CD8-positive, alpha-beta memory T cell (primary cell): ENCODE measurements around the gene RCOR2. TPM values are rescaled to one million over a fixed set of nuclear protein-coding genes. Genes with fewer than 3 reads are reported as not detected.

Experiments
- CTCF ChIA-PET: fragments of 350-600 bp; sonication (Branson Sonifier 250); formaldehyde crosslinking; loops from one replicate; lab custom pipeline; 2021; ENCODE audit warnings: antibody characterized with exemption; lab: Charles Lee
- POLR2A ChIA-PET: fragments of 350-600 bp; sonication (Branson Sonifier 250); formaldehyde crosslinking; loops from one replicate; lab custom pipeline; 2021; ENCODE audit warnings: antibody characterized with exemption; lab: Charles Lee
- DNase-seq, 5 donors: peaks; one replicate each; pipeline versions ENCODE4 v3.0.0 to v3.0.0-alpha.2; 2020 to 2022; ENCODE audit warnings: mixed read lengths in 1 of 5
- H3K27ac ChIP-seq: one replicate; pipeline ENCODE4 v1.7.0; 2013; ENCODE audit warnings: low read depth, mild to moderate bottlenecking, low read length, moderate library complexity
- H3K27me3 ChIP-seq: 2 replicates; pipeline ENCODE4 v1.7.0; 2013; ENCODE audit warnings: low read length, mild to moderate bottlenecking; ENCODE audit not compliant: insufficient read depth, poor library complexity, severe bottlenecking
- H3K36me3 ChIP-seq: 2 replicates; pipeline ENCODE4 v1.7.0; 2013; ENCODE audit warnings: mild to moderate bottlenecking, low read length, moderate library complexity; ENCODE audit not compliant: insufficient read depth
- H3K4me1 ChIP-seq: 2 replicates; pipeline ENCODE4 v1.7.0; 2013; ENCODE audit warnings: mild to moderate bottlenecking, low read length, moderate library complexity; ENCODE audit not compliant: insufficient read depth
- H3K4me3 ChIP-seq: 2 replicates; pipeline ENCODE4 v1.7.0; 2013; ENCODE audit warnings: mild to moderate bottlenecking, low read length
- H3K9me3 ChIP-seq: 2 replicates; pipeline ENCODE4 v1.7.0; 2013; ENCODE audit warnings: mild to moderate bottlenecking, low read length
- H3K27ac Mint-ChIP-seq, 8 donors: one replicate each; pipeline ENCODE4 v1.8.0; 2020 to 2021; ENCODE audit warnings: mixed read lengths in 8 of 8, mild to moderate bottlenecking in 6 of 8, inconsistent platforms in 3 of 8, moderate library complexity in 3 of 8
- H3K27me3 Mint-ChIP-seq, 2 donors: one replicate each; pipeline ENCODE4 v1.8.0; 2020 to 2021; ENCODE audit warnings: mixed read lengths in 2 of 2, mild to moderate bottlenecking in 1 of 2, moderate library complexity in 1 of 2
- H3K36me3 Mint-ChIP-seq, 3 donors: one replicate each; pipeline ENCODE4 v1.8.0; 2020 to 2021; ENCODE audit warnings: mixed read lengths in 3 of 3, inconsistent platforms in 1 of 3, mild to moderate bottlenecking in 1 of 3
- H3K4me1 Mint-ChIP-seq, 3 donors: one replicate each; pipeline ENCODE4 v1.8.0; 2020 to 2021; ENCODE audit warnings: mixed read lengths in 3 of 3, inconsistent platforms in 1 of 3, mild to moderate bottlenecking in 1 of 3
- H3K4me3 Mint-ChIP-seq, 7 donors: one replicate each; pipeline ENCODE4 v1.8.0; 2020 to 2021; ENCODE audit warnings: mixed read lengths in 7 of 7, mild to moderate bottlenecking in 6 of 7, moderate library complexity in 4 of 7, inconsistent platforms in 2 of 7
- H3K9me3 Mint-ChIP-seq, 5 donors: one replicate each; pipeline ENCODE4 v1.8.0; 2020 to 2022; ENCODE audit warnings: mixed read lengths in 5 of 5, mild to moderate bottlenecking in 3 of 5, moderate library complexity in 2 of 5, inconsistent platforms in 1 of 5
- polyA plus RNA-seq: library from polyadenylated mRNA; unstranded; fragments of 300-500 nt; fragmentation: Illumina TruSeq; gene quantifications from one replicate; pipeline ENCODE4 v1.2.3, GENCODE V29; 2021
- total RNA-seq, 2 experiments: library from RNA; stranded (reverse); gene quantifications; one replicate each; pipeline ENCODE4 v1.2.3, GENCODE V29; 2021

Gene RCOR2
- total and polyA plus RNA-seq, 3 experiments from 2014 or later: 0.11 to 0.13 TPM; not detected in 1

DNA sequence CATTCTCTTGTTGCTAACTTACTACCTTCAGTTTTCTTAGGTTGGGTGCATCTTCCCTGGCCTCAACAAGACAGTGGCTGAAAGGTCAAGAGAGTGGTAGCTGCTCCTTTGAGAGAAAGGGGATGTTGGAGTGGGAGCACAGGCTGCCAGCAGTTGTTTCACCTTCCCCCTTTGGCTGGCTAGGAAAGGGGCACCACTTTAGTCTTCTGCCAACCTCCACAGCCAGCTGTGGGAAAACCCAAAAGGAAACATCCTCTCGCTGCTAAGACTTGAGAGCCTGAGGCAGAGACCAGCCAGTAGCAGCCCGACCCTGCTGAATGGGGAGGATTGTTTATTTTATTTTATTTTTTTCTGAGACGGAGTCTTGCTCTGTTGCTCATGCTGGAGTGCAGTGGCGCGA is 43.7 kb downstream of the RCOR2 start:
- no peaks in the 10 kb centered on the region for H3K9me3 Mint-ChIP-seq
- no peak for DNase-seq
- Histone ChIP-seq H3K36me3 (no peaks in the 10 kb centered on the region), H3K4me3 (no peak overlapping the region), H3K27ac (no peak overlapping the region), H3K4me1 (peaks cover 65% of the 10 kb centered on the region), H3K9me3 (no peaks in the 10 kb centered on the region), H3K27me3 (no peaks in the 10 kb centered on the region)
- peaks cover 0 to 1% of the 10 kb centered on the region in 2 donors for H3K27me3 Mint-ChIP-seq
- peaks cover 0 to 41% (median 0%) of the 10 kb centered on the region in 3 donors for H3K36me3 Mint-ChIP-seq
- ChIA-PET POLR2A (no interaction called here), CTCF (interaction anchor here (1.3 to 3.3 kb wide), 3 partner anchors 10 to 36 kb away, joined by 3 to 16 read pairs (median 4); no protein-coding TSS in a partner anchor)
- H3K4me1 Mint-ChIP-seq: peaks cover 67 to 87% (median 69%) of the 10 kb centered on the region in 3 donors
- peak overlapping the region in 6 of 8 donors; percentile 29 to 74 (median 50) for H3K27ac Mint-ChIP-seq
- H3K4me3 Mint-ChIP-seq: peak overlapping the region in 1 of 7 donors; percentile 52

DNA sequence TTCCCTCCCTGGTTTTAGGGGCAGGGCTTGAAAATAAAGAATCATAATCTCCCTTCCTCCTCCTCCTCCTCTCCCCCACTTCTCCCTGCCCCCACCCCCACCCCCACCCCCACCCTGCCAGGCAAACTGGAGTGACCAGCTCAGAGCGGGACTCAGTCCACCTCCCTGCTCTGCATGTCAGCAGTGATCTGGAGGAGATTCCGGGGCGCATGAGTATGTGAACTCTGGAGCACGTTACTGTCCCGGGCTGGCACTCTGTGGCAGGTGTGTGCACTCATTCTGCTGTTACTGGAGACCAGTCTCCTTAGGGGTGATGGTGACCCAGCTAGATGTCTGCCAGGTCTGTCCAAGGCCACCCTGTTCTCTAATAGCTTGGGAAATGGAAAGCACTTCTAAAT is 44.2 kb downstream of the RCOR2 start:
- no peak for DNase-seq
- Histone ChIP-seq H3K4me1 (peaks cover 70% of the 10 kb centered on the region), H3K27me3 (no peaks in the 10 kb centered on the region), H3K27ac (no peak overlapping the region), H3K9me3 (no peaks in the 10 kb centered on the region), H3K4me3 (no peak overlapping the region), H3K36me3 (no peaks in the 10 kb centered on the region)
- H3K4me1 Mint-ChIP-seq: peaks cover 67 to 88% (median 69%) of the 10 kb centered on the region in 3 donors
- ChIA-PET POLR2A (no interaction called here), CTCF (interaction anchor here (1.3 to 3.3 kb wide), 3 partner anchors 10 to 36 kb away, joined by 3 to 16 read pairs (median 4); no protein-coding TSS in a partner anchor)
- peak overlapping the region in 6 of 8 donors; percentile 43 to 80 (median 66) for H3K27ac Mint-ChIP-seq
- H3K9me3 Mint-ChIP-seq: no peaks in the 10 kb centered on the region
- no peaks in the 10 kb centered on the region for H3K27me3 Mint-ChIP-seq
- peaks cover 0 to 38% (median 0%) of the 10 kb centered on the region in 3 donors for H3K36me3 Mint-ChIP-seq
- peak overlapping the region in 3 of 7 donors; percentile 52 to 58 (median 53) for H3K4me3 Mint-ChIP-seq

DNA sequence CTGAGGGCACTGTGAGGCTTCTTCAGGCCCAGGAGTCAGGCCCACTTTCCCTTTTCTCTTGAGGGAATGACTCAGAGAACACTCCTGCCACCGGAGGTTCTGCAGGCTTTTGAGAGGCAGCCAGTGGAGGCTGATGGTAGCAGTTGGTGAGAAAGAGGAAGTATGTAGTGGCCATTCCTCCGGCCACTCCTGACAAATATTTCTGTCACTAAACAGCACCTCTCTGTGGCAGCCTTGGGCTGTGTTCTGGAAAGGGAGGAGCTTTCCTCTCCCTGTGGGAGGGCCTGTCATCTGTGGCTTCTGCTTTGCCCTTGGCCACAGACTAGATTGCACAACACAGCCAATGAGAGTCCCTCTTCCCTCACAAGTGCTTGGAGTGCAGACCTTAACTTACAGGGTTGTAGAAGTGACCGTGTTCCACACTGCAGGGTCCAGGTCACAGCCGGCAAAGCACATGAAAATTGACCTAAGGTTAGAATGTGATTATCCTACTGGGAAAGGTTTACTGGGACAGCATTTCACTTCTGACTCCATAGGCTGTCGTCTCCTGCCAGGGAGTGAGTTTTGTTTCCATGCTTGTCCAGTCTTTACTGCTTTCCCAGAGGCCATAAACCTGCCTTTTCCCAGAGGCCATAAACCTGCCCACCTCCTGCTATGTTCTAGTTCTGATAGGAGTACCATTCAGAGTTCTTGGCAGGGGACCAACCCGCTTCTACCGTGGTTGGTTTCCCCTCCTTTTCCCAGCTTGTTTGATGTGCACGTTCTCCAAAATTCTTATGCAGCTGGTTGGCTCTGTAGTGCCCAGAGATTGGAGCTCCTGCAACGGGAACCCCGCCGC is 44.8 kb downstream of the RCOR2 start:
- CTCF ChIA-PET: interaction anchor here (1.0 to 3.3 kb wide), 4 partner anchors 9 to 74 kb away, joined by 3 to 16 read pairs (median 4); no protein-coding TSS in a partner anchor
- Histone ChIP-seq H3K27me3 (no peaks in the 10 kb centered on the region), H3K27ac (peak overlapping the region; percentile 12), H3K4me1 (peaks cover 76% of the 10 kb centered on the region), H3K36me3 (no peaks in the 10 kb centered on the region), H3K9me3 (no peaks in the 10 kb centered on the region), H3K4me3 (peak overlapping the region; percentile 34)
- Mint-ChIP-seq H3K36me3 (peaks cover 0 to 40% (median 0%) of the 10 kb centered on the region in 3 donors), H3K27ac (peak overlapping the region in 7 of 8 donors; percentile 57 to 92 (median 75)), H3K9me3 (no peaks in the 10 kb centered on the region), H3K27me3 (no peaks in the 10 kb centered on the region), H3K4me3 (peak overlapping the region in 6 of 7 donors; percentile 31 to 73 (median 56)), H3K4me1 (peaks cover 73 to 91% (median 73%) of the 10 kb centered on the region in 3 donors)
- POLR2A ChIA-PET: no interaction called here
- DNase-seq: peak in 2 of 5 donors; percentile 20 to 34

DNA sequence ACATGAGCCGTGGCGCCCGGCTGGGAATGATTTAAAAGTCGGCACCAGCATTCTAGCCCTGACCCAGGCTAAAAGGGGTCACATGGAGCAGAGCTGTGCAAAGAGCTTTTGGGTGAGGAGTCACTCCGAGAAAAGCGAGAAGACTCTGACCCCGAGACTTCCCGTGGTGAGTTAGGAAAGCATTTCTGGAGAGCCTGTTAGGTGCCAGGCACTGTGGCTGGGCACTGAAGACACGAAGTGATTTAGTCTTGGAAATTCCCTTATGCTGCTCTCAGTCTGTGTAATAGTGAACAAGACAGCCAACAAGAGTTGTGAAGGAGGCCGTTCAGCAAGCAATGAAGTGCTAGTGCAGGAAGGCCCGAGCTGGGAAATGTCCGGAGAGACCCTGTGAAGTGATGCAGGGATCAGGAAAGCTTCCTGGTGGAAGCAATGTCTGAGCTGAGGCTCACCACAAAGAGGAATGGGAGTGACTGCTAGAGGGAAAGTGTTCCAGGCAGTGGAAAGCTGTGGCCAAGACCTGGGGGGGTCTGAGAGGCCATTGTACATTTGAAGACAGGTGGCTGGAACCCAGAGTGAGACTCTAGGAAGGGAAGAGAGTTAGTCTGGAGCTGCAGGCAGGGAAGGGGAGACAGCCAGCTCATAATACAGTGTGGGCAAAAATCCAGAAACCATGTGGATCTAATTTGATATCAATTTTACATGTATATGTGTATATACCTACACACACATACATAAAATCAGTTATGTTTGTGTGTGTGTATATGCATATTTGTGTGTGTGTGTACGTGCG is 46.4 kb downstream of the RCOR2 start:
- Mint-ChIP-seq H3K27me3 (no peaks in the 10 kb centered on the region), H3K4me3 (peak overlapping the region in 6 of 7 donors; percentile 66 to 86 (median 72)), H3K27ac (peak overlapping the region; percentile 82 to 99 (median 94)), H3K9me3 (no peaks in the 10 kb centered on the region), H3K36me3 (peaks cover 0 to 35% (median 0%) of the 10 kb centered on the region in 3 donors), H3K4me1 (peaks cover 85 to 94% (median 88%) of the 10 kb centered on the region in 3 donors)
- ChIA-PET CTCF (interaction anchor here (1.4 kb wide), 1 partner anchor 13 kb away, joined by 3 read pairs; no protein-coding TSS in a partner anchor), POLR2A (no interaction called here)
- Histone ChIP-seq H3K9me3 (no peaks in the 10 kb centered on the region), H3K27me3 (no peaks in the 10 kb centered on the region), H3K4me1 (peaks cover 87% of the 10 kb centered on the region), H3K36me3 (no peaks in the 10 kb centered on the region), H3K4me3 (peak overlapping the region; percentile 31), H3K27ac (no peak overlapping the region)
- DNase-seq: no peak

DNA sequence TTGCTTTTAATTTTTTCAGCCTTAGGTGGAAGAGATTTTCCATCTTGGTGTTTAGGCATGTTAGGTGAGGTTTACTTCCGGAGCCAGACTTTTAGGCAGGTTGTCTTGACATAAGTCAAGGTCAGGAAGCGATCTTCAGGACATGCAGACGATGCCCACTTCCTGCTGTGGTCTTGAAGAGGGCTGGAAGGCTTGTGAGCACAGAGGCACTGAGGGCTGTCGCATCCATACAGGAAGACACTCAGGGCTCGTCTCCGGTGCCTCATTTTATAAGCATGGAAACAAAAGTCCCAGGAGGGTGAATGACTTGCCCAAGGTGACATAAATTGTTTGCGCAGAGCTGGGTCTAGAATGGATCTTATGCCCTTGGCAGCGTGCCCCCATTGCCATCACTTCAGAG is 47.3 kb downstream of the RCOR2 start:
- H3K27ac ChIP-seq: no peak overlapping the region
- Mint-ChIP-seq H3K36me3 (peaks cover 0 to 32% (median 0%) of the 10 kb centered on the region in 3 donors), H3K27me3 (no peaks in the 10 kb centered on the region), H3K4me3 (peak overlapping the region; percentile 66 to 86 (median 75)), H3K9me3 (no peaks in the 10 kb centered on the region), H3K27ac (peak overlapping the region; percentile 82 to 99 (median 92)), H3K4me1 (peaks cover 87 to 96% (median 93%) of the 10 kb centered on the region in 3 donors)
- DNase-seq: peak; percentile 25 to 74 (median 59)
- POLR2A ChIA-PET: interaction anchor here (1.0 kb wide), 1 partner anchor 31 kb away, joined by 6 read pairs; the partner anchor contains the start of gene MARK2
- CTCF ChIA-PET: interaction anchor here (1.4 kb wide), 1 partner anchor 14 kb away, joined by 3 read pairs; no protein-coding TSS in a partner anchor
- H3K36me3 ChIP-seq: no peaks in the 10 kb centered on the region
- no peaks in the 10 kb centered on the region for H3K27me3 ChIP-seq
- peak overlapping the region; percentile 31 for H3K4me3 ChIP-seq
- peaks cover 94% of the 10 kb centered on the region for H3K4me1 ChIP-seq
- H3K9me3 ChIP-seq: no peaks in the 10 kb centered on the region

DNA sequence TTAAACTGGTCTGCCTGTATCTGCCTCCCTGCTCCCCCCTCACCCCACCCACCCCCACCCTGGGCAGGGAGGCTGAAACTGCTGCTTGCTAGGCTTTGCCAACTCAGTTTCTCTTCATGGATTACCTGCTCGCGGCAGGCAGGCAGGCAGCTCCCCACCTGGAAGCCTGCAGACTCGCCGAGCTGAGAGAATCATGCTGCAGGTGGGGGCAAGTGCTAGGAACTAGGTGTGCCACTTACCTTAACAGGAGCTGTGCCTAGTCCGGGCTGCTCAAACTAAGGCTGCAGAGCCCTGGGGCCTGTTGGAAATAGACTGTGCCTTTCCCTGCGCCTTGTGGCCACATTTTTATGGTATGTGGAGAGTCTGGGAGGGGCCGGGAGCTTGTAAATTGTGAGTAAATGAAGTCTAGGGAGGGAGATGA is 47.8 kb downstream of the RCOR2 start:
- H3K27ac Mint-ChIP-seq: peak overlapping the region in 7 of 8 donors; percentile 82 to 99 (median 92)
- no peaks in the 10 kb centered on the region for H3K36me3 ChIP-seq
- no peaks in the 10 kb centered on the region for H3K9me3 ChIP-seq
- H3K27me3 ChIP-seq: no peaks in the 10 kb centered on the region
- H3K9me3 Mint-ChIP-seq: no peaks in the 10 kb centered on the region
- H3K4me1 ChIP-seq: peaks cover 91% of the 10 kb centered on the region
- CTCF ChIA-PET: interaction anchor here (1.4 kb wide), 1 partner anchor 14 kb away, joined by 3 read pairs; no protein-coding TSS in a partner anchor
- POLR2A ChIA-PET: interaction anchor here (0.6 to 1.0 kb wide), 3 partner anchors 19 to 1142 kb away, joined by 3 to 6 read pairs (median 5); partner anchors contain the start of gene MARK2
- peaks cover 82 to 91% (median 88%) of the 10 kb centered on the region in 3 donors for H3K4me1 Mint-ChIP-seq
- peak overlapping the region; percentile 66 to 86 (median 75) for H3K4me3 Mint-ChIP-seq
- no peak overlapping the region for H3K27ac ChIP-seq
- H3K27me3 Mint-ChIP-seq: no peaks in the 10 kb centered on the region
- peak overlapping the region; percentile 31 for H3K4me3 ChIP-seq
- H3K36me3 Mint-ChIP-seq: peaks cover 0 to 27% (median 0%) of the 10 kb centered on the region in 3 donors
- no peak for DNase-seq

DNA sequence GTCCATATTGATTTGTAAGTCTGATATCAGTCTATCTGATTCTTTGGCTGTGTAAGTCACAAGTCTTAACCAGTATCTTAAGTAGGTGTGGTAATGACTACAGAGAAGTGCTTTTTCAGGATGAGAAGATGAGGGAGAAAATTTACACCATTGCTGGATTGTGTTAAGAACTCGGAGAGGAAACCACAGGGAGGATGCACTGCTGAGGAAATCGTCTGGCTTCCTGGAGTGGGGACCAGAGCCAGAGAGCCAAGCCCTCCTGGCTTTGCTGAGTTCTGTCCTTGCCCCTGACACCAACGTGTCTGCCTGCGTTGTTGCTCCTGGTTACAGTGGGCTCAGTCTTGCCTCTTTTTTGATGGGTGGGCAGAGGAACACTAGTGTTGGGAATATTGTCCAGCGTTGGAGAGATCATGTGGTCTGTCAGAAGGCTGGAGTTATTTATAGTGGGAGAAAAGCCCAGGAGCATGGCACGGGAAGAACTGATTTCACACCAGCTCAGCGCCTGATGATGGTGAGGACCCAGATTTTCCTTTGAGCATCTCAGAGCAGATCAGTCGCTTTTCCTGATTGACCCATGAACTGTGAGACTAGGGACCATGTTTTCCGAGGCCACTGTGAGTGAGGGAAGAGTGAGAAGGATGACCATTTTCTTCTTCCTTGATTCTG is 48.4 kb downstream of the RCOR2 start:
- no peaks in the 10 kb centered on the region for H3K36me3 ChIP-seq
- CTCF ChIA-PET: no interaction called here
- no peak overlapping the region for H3K27ac ChIP-seq
- H3K4me1 ChIP-seq: peaks cover 84% of the 10 kb centered on the region
- Mint-ChIP-seq H3K36me3 (peaks cover 0 to 24% (median 0%) of the 10 kb centered on the region in 3 donors), H3K27me3 (no peaks in the 10 kb centered on the region), H3K4me3 (peak overlapping the region in 6 of 7 donors; percentile 18 to 71 (median 48)), H3K9me3 (no peaks in the 10 kb centered on the region), H3K27ac (peak overlapping the region in 6 of 8 donors; percentile 67 to 99 (median 84)), H3K4me1 (peaks cover 80 to 87% (median 86%) of the 10 kb centered on the region in 3 donors)
- POLR2A ChIA-PET: interaction anchor here (0.5 to 1.0 kb wide), 4 partner anchors 18 to 1142 kb away, joined by 3 to 6 read pairs (median 4); partner anchors contain the start of gene MARK2
- peak overlapping the region; percentile 9 for H3K4me3 ChIP-seq
- no peaks in the 10 kb centered on the region for H3K9me3 ChIP-seq
- no peak for DNase-seq
- no peaks in the 10 kb centered on the region for H3K27me3 ChIP-seq
